Transverse colon (tissue), 4 donors: ENCODE measurements around the gene HERC2.
"Not testable (repeated sequence)": the region's sequence is repeated elsewhere in the genome, so short reads cannot be mapped to it uniquely, and the experiment has no call there.

Experiments
- POLR2A ChIP-seq: fragments of 450-650 bp; IDR thresholded peaks from one replicate; pipeline ENCODE4 v1.6.1; 2016; ENCODE audit warnings: antibody characterized with exemption, mild to moderate bottlenecking, moderate library complexity
- POLR2AphosphoS5 ChIP-seq, 3 donors: sonication (generic); formaldehyde crosslinking; IDR thresholded peaks; one replicate each; pipeline ENCODE4 v1.6.1; 2016; ENCODE audit warnings: antibody characterized with exemption in 3 of 3
- TF ChIP-seq, protein P1 (sequence below), 5 experiments: fragments of 200-600 bp in 3 of 5; fragments of 450-650 bp in 2 of 5; sonication (generic) in 3 of 5; IDR thresholded peaks; 1 replicate in 2 of 5; 2 replicates in 3 of 5; pipeline ENCODE4 v1.5.1; 2016 to 2017; ENCODE audit warnings: antibody characterized with exemption in 5 of 5, inconsistent platforms in 3 of 5, mild to moderate bottlenecking in 2 of 5, moderate library complexity in 1 of 5

- TF ChIP-seq, protein P1, sequence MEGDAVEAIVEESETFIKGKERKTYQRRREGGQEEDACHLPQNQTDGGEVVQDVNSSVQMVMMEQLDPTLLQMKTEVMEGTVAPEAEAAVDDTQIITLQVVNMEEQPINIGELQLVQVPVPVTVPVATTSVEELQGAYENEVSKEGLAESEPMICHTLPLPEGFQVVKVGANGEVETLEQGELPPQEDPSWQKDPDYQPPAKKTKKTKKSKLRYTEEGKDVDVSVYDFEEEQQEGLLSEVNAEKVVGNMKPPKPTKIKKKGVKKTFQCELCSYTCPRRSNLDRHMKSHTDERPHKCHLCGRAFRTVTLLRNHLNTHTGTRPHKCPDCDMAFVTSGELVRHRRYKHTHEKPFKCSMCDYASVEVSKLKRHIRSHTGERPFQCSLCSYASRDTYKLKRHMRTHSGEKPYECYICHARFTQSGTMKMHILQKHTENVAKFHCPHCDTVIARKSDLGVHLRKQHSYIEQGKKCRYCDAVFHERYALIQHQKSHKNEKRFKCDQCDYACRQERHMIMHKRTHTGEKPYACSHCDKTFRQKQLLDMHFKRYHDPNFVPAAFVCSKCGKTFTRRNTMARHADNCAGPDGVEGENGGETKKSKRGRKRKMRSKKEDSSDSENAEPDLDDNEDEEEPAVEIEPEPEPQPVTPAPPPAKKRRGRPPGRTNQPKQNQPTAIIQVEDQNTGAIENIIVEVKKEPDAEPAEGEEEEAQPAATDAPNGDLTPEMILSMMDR (IDR thresholded peaks at IDR 0.05) = not testable (repeated sequence)
- TF ChIP-seq POLR2A; POLR2AphosphoS5 (IDR thresholded peaks at IDR 0.05): not testable (repeated sequence)
Measured at GRCh38 chr15:28318828-28319227, 3.2 kb downstream of the HERC2 start.
